ENCODE results near the gene DGCR2. TPM values are rescaled to one million over a fixed set of nuclear protein-coding genes. Genes with fewer than 3 reads are reported as not detected.

The DGCR2 gene
- total and polyA plus RNA-seq, 2 of the 4 experiments (the other 2 are of a cell fraction), result 17.2 to 35.4 TPM

GRCh38 chr22:19086417-19086816 lies 35.8 kb downstream of the DGCR2 start:
- no peaks in the 10 kb centered on the region for H3K9me3 ChIP-seq (ENCODE audit: control insufficient read depth, insufficient read depth, low read length)
- no peak overlapping the region for H3K9ac ChIP-seq (ENCODE audit: low read depth, low read length)
- H3K23ac ChIP-seq (ENCODE audit: low read depth, low read length), result no peak overlapping the region
- no peak overlapping the region for H2BK5ac ChIP-seq (ENCODE audit: low read depth, low read length, poor library complexity, severe bottlenecking)
- H4K5ac ChIP-seq (ENCODE audit: low read depth, low read length), result no peak overlapping the region
- peaks cover 7% of the 10 kb centered on the region for H3K4me1 ChIP-seq (ENCODE audit: control insufficient read depth, insufficient read depth, low read length)
- no peak overlapping the region for H4K8ac ChIP-seq (ENCODE audit: low read depth in 2 of 2, low read length in 2 of 2)
- no peak overlapping the region for H3K27ac ChIP-seq (ENCODE audit: insufficient read depth, low read length)
- peaks cover 11% of the 10 kb centered on the region for H3K9me1 ChIP-seq (ENCODE audit: insufficient read depth, low read length)
- ATAC-seq (ENCODE audit: low read depth) (no peak), DNase-seq (no peak)
- peak overlapping the region; percentile 55; the same call in 1 of the 2 replicates for H3K14ac ChIP-seq (replicated peaks; ENCODE audit: low read depth, low read length)
- in situ Hi-C loops (cut with MboI; ENCODE audit: low sequenced_read_pairs), result no loop called here
- H4K20me1 ChIP-seq (ENCODE audit: insufficient read depth, low read length), result peaks cover 29% of the 10 kb centered on the region
- no peak overlapping the region for H3K4me2 ChIP-seq (ENCODE audit: low read depth, low read length)
- no peak overlapping the region for H2AK9ac ChIP-seq (replicated peaks; ENCODE audit: low read depth, low read length, poor library complexity)
- dilution Hi-C loops (cut with HindIII; ENCODE audit: low sequenced_read_pairs, unreplicated experiment), result no loop called here
- H2AK5ac ChIP-seq (ENCODE audit: low read depth, low read length), result no peak overlapping the region; the same call in 1 of the 2 replicates
- H3K4me3 ChIP-seq (ENCODE audit: insufficient read depth, low read depth, low read length), result no peak overlapping the region
- H3K4ac ChIP-seq (ENCODE audit: low read depth, low read length), result no peak overlapping the region
- H2BK120ac ChIP-seq (ENCODE audit: low read depth, low read length), result no peak overlapping the region
- no peak overlapping the region for H2AFZ ChIP-seq (replicated peaks; ENCODE audit: low read length, poor library complexity)
- no peak overlapping the region for H4K91ac ChIP-seq (ENCODE audit: insufficient read depth, low read depth, low read length)
- CTCF ChIA-PET, result no interaction called here
- intact Hi-C loops (cut with micrococcal nuclease), result no loop called here
- no peak overlapping the region for H2BK20ac ChIP-seq (ENCODE audit: low read depth, low read length)
- peaks cover 10% of the 10 kb centered on the region for H3K36me3 ChIP-seq (ENCODE audit: control insufficient read depth, insufficient read depth, low read length)
- H2BK15ac ChIP-seq (ENCODE audit: low read depth, low read length), result 0 out of 3 replicates have a peak overlapping the region, but pooled peaks have one; percentile 51
- POLR2A ChIA-PET (ENCODE audit: unreplicated experiment), result no interaction called here
- TF ChIP-seq RCOR1 (IDR thresholded peaks at IDR 0.05; ENCODE audit: insufficient replicate concordance, low read length) (no peak), MXI1 (IDR thresholded peaks at IDR 0.05; ENCODE audit: borderline replicate concordance, low read depth, low read length) (no peak), RFX5 (IDR thresholded peaks at IDR 0.05; ENCODE audit: low read depth, low read length) (no peak), RAD21 (IDR thresholded peaks at IDR 0.05; ENCODE audit: low read length) (no peak), USF2 (IDR thresholded peaks at IDR 0.05; ENCODE audit: low read depth, low read length) (no peak), MAFK (IDR thresholded peaks at IDR 0.05; ENCODE audit: low read depth, low read length) (no peak), SMC3 (IDR thresholded peaks at IDR 0.05; ENCODE audit: low read depth, low read length) (no peak), FOS (IDR thresholded peaks at IDR 0.05; ENCODE audit: low read depth, low read length) (no peak), CTCF (conservative IDR thresholded peaks at IDR 0.05; ENCODE audit: low read depth, low read length) (no peak)
- no peak overlapping the region for H3K18ac ChIP-seq (ENCODE audit: low read depth, low read length)
- H3K27me3 ChIP-seq (ENCODE audit: control insufficient read depth, insufficient read depth, low read length), result no peaks in the 10 kb centered on the region
- no peak overlapping the region for H3K56ac ChIP-seq (ENCODE audit: extremely low read depth, insufficient read depth, low read length)
- no TSS peak for BruUV-seq (replicated peaks)
- no CpG with 5 or more reads among the region's 6 CpGs for WGBS, 2 experiments (ENCODE audit: extremely low coverage in 2 of 2, insufficient read length in 1 of 2)
- H3K79me1 ChIP-seq (ENCODE audit: low read depth in 1 of 2, low read length in 2 of 2), result peaks cover 9 to 46% of the 10 kb centered on the region in 2 experiments; a peak in 3 of 4 replicates

Data from IMR-90 (cell line).